SK-N-SH (cell line): ENCODE measurements around the gene SIRT2.

Source experiments
- CTCF ChIP-seq: fragments of 200-600 bp; sonication (generic); IDR thresholded peaks from 2 replicates; pipeline ENCODE4 v1.6.1; 2017; ENCODE audit warnings: antibody characterized with exemption, mild to moderate bottlenecking, moderate library complexity
- ELF1 ChIP-seq: IDR thresholded peaks from 2 replicates; pipeline ENCODE4 v1.4.0; 2012
- EZH2phosphoT487 ChIP-seq: fragments of 200-600 bp; sonication (generic); IDR thresholded peaks from 2 replicates; pipeline ENCODE4 v1.6.1; 2017; ENCODE audit warnings: low read depth, mixed run types, mild to moderate bottlenecking, antibody characterized with exemption, moderate library complexity, borderline replicate concordance
- FOSL2 ChIP-seq: IDR thresholded peaks from 2 replicates; pipeline ENCODE4 v1.4.0; 2012; ENCODE audit warnings: low read depth, mild to moderate bottlenecking, moderate library complexity, borderline replicate concordance
- MAX ChIP-seq: IDR thresholded peaks from 2 replicates; pipeline ENCODE4 v1.4.0; 2012; ENCODE audit warnings: low read depth
- POLR2AphosphoS5 ChIP-seq: IDR thresholded peaks from 2 replicates; pipeline ENCODE4 v1.6.1; 2012; ENCODE audit warnings: low read depth, low read length
- RFX5 ChIP-seq: IDR thresholded peaks from 2 replicates; pipeline ENCODE4 v1.6.1; 2012; ENCODE audit warnings: mild to moderate bottlenecking, improper control_type of control experiment, low read length
- SIN3A ChIP-seq: IDR thresholded peaks from 2 replicates; pipeline ENCODE4 v1.6.1; 2012; ENCODE audit warnings: low read depth, mild to moderate bottlenecking, low read length, moderate library complexity, borderline replicate concordance

- TF ChIP-seq POLR2AphosphoS5 (no peak), MAX (no peak), FOSL2 (no peak), CTCF (no peak), ELF1 (no peak), EZH2phosphoT487 (no peak), SIN3A (no peak), RFX5 (no peak)
These were observed 69.2 kb downstream of the SIRT2 start for GRCh38 chr19:38830039-38830733.
